LoVo (cell line): Measurements from ENCODE around the gene KRT28.

ENCODE experiments used
- DNase-seq: peaks from one replicate; pipeline ENCODE4 v3.0.0-alpha.2; 2016; ENCODE audit warnings: low spot score

The KRT28 gene, protein sequence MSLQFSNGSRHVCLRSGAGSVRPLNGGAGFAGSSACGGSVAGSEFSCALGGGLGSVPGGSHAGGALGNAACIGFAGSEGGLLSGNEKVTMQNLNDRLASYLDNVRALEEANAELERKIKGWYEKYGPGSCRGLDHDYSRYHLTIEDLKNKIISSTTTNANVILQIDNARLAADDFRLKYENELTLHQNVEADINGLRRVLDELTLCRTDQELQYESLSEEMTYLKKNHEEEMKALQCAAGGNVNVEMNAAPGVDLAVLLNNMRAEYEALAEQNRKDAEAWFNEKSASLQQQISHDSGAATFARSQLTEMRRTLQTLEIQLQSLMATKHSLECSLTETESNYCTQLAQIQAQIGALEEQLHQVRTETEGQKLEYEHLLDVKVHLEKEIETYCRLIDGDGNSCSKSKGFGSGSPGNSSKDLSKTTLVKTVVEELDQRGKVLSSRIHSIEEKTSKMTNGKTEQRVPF

DNA sequence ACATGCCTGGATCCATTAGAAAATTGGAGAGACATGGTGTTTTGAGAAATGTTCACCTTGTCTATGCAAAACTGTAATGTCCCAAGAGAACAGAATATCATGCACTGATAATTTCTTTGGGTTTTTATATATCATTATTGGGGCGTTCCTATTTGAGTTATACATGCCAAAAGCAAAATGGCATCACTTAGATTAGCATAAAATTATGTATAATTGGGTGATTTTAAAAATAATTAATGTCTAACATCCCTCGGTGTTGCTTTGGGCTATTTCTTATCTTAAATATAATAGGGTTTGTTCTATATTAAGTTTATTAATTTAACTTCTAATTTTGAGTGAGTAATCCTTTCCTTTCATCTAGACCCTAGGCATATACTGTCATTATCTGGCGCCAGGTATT lies at the start of gene KRT28:
TSS of gene KRT28 (minus strand) at position 101 of the 400 bp plus-strand sequence. CDS start at position 35, 66 bp downstream.
- DNase-seq, result no peak

- DNase-seq, result no peak
These were observed 49.0 kb upstream of the KRT28 start for GRCh38 chr17:40848583-40849235.

GRCh38 chr17:40846515-40847144 lies 46.9 kb upstream of the KRT28 start:
- DNase-seq, result no peak

DNA sequence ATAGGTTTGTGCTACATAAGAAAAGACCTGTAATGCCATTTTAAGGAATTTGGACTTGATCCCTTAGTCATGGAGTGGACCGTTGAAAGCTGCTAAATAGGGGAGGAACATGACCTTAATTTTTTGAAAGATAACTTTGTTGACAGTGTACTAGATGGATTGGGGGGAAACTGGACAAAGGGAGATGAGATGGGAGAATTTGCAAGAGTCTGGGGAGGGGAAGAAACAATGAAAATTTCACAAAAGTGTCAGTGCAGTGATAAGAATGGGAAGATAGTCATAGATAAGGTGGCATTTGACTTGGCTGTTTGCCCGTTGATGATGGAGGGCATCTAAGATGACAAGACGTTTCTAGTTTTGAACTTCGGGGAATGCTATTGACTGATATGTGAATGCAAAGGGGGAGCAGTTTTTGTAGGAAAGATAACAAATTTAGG lies 44.9 kb upstream of the KRT28 start:
- DNase-seq, result no peak

DNA sequence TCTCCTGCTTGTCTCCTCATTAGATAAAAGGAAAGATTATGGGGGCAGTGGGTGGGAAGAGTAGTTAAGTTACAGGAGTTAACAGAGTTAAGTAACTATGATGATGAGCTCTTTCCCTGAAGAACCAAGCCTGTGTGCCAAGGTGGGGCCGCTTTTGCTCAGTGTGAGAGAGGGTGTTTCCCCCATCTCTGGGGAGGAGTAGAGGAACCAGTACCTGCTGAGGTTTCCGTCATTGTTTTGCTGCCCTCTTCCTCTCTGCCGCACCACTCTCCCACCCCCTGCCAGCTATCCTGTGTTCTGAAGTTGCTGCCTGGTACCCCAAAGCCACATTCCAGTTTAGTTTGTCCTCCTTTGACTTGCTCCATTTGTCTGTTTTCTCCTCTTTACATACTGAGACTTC lies 43.5 kb upstream of the KRT28 start:
- DNase-seq, result no peak

DNA sequence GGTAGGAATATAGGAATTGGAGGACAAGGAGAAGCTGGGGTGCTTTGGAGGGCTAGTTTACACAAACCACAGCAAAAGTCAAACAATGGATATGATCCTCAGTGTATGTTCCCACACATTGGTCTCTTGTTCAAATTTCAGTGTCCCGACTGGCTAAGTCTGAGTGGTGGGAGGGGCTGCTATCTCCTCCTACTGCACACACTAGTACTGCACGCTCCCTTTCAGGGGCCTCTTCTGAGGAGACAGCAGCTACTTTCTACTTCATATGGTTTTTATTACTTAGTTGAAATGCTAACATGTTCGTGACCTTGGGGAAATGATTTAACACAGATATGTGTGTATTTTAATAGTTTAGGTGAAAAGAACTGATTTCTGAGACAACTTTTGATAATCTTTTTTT lies 41.5 kb upstream of the KRT28 start:
- no peak for DNase-seq

DNA sequence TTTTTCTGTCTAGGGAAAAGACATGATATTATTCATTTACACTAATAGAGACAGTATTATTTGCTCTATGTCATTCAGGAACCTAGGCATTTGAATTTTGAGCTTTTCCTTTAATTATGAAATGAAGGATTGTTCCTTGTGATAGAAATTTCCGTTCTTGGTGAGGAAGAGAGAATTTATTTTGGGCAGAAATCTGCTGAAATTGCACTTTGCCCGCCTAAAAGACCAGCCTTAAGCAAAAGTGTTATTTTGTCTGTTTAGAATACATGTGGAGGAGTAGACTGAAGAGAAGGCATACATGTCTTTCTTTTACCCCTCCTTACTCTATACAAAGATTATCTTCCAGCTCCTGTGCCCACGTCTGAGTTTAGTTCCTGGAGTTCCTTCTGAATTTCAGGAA lies 39.4 kb upstream of the KRT28 start:
- no peak for DNase-seq

- DNase-seq, result no peak
These were observed 36.3 kb upstream of the KRT28 start for GRCh38 chr17:40836020-40836419.

- DNase-seq, result no peak
These were observed 34.1 kb upstream of the KRT28 start for GRCh38 chr17:40833882-40834281.

DNA sequence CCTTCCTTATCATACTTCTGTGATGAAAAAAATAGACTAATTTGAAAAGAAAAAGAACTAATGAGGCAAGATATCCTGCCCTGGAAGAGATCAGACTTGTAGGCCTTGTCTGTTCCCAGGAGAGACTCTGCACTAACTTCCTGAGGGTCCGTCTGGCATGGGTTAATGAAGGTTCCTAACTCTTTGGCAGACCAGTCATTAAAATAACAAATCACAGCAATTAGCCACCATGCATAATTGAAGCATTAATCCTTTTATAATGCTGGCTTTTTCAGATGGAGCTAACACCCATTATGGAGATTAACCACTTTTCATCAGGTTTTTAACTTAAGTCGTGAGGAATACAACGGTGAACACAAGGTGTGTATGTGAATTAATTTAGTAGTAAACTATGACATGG lies 33.1 kb upstream of the KRT28 start:
- no peak for DNase-seq

- DNase-seq, result no peak
These were observed 30.5 kb upstream of the KRT28 start for GRCh38 chr17:40830085-40830776.

GRCh38 chr17:40828454-40829044 lies 28.8 kb upstream of the KRT28 start:
- DNase-seq, result no peak

DNA sequence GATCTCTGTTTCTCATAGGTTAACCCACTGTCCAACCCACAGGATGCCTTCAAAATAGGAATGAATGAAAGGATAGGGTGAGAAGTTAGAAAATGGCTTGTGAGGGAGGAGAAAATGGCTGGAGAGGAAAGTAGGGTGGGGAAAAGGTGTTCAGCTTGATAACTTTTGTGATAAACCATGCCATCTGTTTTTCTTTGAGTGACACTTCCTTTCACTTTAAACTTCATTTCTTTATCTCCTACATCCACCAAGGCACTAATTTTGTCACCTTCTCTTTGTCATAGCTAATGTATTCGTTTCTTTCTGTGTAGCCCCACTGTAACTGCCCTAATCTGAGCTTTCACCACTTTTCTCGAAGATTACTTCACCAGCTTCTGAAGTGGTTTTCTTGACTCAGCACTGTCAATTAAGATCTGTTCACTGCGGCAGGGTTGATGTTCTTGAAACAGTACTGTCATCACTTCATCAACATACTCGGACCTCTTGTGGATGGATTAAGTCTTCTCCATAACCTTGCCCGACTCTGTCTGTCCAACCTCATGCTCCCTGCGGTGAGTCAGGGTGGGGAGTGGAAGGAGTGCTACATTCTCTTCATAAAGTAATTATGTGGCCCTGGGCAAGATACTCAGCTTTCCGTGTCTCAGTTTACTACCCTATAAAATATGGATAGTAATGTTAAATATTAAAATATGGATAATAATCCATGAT lies 28.1 kb upstream of the KRT28 start:
- peak; percentile 77 for DNase-seq

- DNase-seq, result no peak
These were observed 25.8 kb upstream of the KRT28 start for GRCh38 chr17:40825599-40825998.

- no peak for DNase-seq
These were observed 24.5 kb upstream of the KRT28 start for GRCh38 chr17:40824015-40824832.

DNA sequence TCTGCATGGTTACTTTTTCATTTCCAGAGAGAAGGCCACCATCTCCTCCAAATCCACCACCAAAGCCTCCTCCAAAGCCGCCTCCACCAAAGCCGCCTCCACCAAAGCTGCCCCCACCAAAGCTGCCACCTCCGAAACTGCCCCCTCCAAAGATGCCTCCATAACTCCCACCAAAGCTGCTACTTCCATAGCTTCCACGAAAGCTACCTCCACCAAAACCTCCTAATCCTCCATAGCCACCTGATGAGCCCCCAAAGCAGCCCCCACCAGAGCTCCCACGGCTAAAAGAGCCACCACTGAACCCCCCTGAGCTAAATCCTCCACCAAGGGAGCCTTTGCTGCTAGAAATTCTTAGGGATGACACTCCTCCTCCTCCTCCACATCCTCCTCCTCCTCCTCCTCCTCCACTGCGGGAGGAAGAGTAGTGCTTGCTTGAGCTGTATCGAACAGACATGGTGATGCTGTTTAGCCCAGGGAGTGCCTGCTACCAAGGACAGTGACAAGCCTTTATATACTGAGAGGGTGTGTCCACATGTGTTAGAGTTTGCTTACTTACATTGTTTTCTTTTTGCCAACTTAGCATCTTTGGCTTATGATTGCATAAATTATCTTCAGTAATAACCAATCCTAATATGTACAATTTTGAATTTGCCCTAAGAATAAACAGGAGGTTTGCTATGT lies 22.5 kb upstream of the KRT28 start, which contains the start of gene KRT10:
TSS of gene KRT10 (minus strand) at position 483 of the 681 bp plus-strand sequence. CDS start at position 454, 29 bp downstream.
- no peak for DNase-seq

- no peak for DNase-seq
These were observed 21.8 kb upstream of the KRT28 start for GRCh38 chr17:40821536-40821935.

DNA sequence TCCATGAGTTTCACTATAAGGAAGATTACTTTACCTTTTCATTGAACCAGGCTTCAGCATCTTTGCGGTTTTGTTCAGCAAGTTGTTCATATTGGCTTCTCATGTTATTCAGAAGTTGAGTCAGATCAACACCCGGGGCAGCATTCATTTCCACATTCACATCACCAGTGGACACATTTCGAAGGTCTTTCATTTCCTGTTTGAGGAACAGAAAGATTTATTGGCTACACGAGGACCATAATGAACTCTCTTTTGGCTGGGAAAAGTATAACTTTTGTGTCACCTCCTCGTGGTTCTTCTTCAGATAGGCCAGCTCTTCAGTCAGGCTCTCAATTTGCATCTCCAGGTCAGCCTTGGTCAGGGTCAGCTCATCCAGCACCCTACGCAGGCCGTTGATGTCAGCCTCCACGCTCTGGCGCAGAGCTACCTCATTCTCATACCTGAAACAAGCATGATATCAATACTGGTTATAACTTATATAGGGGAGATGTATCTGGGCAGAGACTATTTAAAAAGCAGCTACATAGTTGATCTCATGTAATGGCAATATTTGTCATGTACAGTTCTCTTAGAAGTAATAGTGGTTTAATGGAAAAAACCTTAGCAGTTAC lies 20.6 kb upstream of the KRT28 start:
- no peak for DNase-seq

- no peak for DNase-seq
These were observed 19.9 kb upstream of the KRT28 start for GRCh38 chr17:40819528-40820125.
